ENCODE data around the gene STAG1.

DNA sequence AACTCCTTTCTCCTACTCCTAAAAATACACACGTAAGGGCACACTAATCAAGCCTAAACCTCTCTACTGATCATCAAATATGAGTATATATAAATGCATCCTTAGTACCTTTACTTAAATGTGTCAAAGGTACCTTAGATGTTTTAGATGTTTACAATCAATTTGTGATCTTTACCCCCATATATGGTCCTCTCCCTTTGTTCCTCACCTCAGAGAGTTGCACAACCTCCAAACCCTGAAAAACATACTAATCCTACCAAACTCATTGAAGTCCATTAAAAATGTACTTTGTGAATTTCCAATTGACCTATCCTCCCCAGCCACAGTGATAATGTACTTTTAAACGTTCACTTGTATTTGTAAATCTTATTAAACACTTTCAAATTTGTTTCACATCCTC is 249.1 kb downstream of the STAG1 start:
- TF ChIP-seq, protein P1, sequence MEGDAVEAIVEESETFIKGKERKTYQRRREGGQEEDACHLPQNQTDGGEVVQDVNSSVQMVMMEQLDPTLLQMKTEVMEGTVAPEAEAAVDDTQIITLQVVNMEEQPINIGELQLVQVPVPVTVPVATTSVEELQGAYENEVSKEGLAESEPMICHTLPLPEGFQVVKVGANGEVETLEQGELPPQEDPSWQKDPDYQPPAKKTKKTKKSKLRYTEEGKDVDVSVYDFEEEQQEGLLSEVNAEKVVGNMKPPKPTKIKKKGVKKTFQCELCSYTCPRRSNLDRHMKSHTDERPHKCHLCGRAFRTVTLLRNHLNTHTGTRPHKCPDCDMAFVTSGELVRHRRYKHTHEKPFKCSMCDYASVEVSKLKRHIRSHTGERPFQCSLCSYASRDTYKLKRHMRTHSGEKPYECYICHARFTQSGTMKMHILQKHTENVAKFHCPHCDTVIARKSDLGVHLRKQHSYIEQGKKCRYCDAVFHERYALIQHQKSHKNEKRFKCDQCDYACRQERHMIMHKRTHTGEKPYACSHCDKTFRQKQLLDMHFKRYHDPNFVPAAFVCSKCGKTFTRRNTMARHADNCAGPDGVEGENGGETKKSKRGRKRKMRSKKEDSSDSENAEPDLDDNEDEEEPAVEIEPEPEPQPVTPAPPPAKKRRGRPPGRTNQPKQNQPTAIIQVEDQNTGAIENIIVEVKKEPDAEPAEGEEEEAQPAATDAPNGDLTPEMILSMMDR (IDR thresholded peaks at IDR 0.05), result no peak
- TF ChIP-seq EP300 (IDR thresholded peaks at IDR 0.05) (no peak), POLR2A (IDR thresholded peaks at IDR 0.05) (no peak)
